ENCODE results near the gene KCNIP4. TPM values are rescaled to one million over a fixed set of nuclear protein-coding genes. Genes with fewer than 3 reads are reported as not detected.

Gene KCNIP4
- total RNA-seq, 6 experiments from 2014 or later: not detected

GRCh38 chr4:20773144-20773997, 1175.2 kb downstream of the KCNIP4 start:
- H3K27me3 ChIP-seq: no peaks in the 10 kb centered on the region
- TF ChIP-seq POLR2A (IDR thresholded peaks at IDR 0.05): no peak
- peak; percentile 54 to 69 (median 63) for TF ChIP-seq CTCF (IDR thresholded peaks at IDR 0.05)
- H3K36me3 ChIP-seq: no peaks in the 10 kb centered on the region
- ATAC-seq: peak; percentile 82 to 90 (median 86)
- peak in 1 of 3 donors; percentile 23 for DNase-seq
- intact Hi-C loops (cut with DNase I): no loop called here
- H3K27ac ChIP-seq: no peak overlapping the region
- no peak overlapping the region for H3K4me3 ChIP-seq
- WGBS (ENCODE audit: insufficient coverage, low coverage, low lambda C conversion rate, missing lambda C conversion rate): 24% methylated on average over 13 of the region's 14 CpGs
- no peaks in the 10 kb centered on the region for H3K4me1 ChIP-seq
- no peaks in the 10 kb centered on the region for H3K9me3 ChIP-seq

DNA sequence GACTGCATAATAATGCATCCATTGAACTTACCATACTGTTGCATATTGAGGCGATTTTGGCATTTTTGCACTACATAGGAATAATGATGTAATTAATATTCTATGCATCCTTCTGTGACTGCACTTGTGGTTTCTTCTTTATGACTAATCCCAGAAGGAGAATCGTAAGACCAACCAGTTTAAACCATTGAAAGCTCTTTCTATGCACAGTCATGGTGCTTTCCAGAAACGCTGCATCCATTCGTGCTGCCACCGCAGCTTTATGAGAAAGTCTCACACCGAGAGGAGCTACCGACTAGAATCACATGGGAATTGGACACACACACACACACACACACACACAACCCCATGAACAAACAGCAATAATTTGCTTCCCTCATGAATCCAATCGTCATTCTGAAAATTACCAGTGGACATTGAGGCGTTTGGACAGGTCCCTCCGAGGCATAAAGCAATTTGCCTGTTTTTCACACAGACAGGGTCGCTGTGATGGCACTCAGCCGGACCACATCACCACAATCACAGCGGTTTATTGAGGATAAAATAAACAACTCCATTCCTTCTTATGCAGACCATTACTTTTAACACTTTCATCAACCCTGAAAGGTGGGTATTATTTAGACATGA, 1184.1 kb downstream of the KCNIP4 start:
- 83% methylated on average over 13 of the region's 13 CpGs for WGBS (ENCODE audit: insufficient coverage, low coverage, low lambda C conversion rate, missing lambda C conversion rate)

DNA sequence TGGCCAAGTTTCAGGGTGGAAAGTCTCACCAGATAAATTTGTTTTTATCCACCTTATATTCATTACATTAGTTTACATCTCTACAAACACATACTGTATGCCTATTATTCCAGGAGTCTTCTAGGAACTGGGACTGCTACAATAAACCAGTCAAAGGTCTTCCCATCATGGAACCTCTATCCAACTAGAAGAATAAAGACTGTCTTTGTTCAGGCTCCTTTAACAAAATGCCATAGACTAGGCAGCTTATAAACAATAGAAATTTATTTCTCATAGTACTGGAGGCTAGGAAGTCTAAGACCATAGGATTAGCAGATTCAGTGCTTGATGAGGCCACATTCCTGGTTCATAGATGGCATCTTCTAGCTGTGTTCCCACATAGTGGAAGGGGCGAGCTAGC, 1186.7 kb downstream of the KCNIP4 start:
- Histone ChIP-seq H3K4me3 (no peak overlapping the region), H3K4me1 (no peaks in the 10 kb centered on the region), H3K27me3 (no peaks in the 10 kb centered on the region), H3K36me3 (no peaks in the 10 kb centered on the region), H3K27ac (no peak overlapping the region), H3K9me3 (no peaks in the 10 kb centered on the region)
- TF ChIP-seq POLR2A (IDR thresholded peaks at IDR 0.05) (no peak), CTCF (IDR thresholded peaks at IDR 0.05) (no peak)
- intact Hi-C loops (cut with DNase I): no loop called here
- no peak for DNase-seq
- WGBS (ENCODE audit: insufficient coverage, low coverage, low lambda C conversion rate, missing lambda C conversion rate): 75% methylated on average over 1 of the region's 1 CpG
- ATAC-seq: no peak

More for the DNA sequence above, 1184.1 kb downstream of the KCNIP4 start:
- no peaks in the 10 kb centered on the region for H3K4me1 ChIP-seq
- no peak overlapping the region for H3K4me3 ChIP-seq
- H3K27me3 ChIP-seq: no peaks in the 10 kb centered on the region
- H3K9me3 ChIP-seq: no peaks in the 10 kb centered on the region
- no peaks in the 10 kb centered on the region for H3K36me3 ChIP-seq
- ATAC-seq: no peak
- H3K27ac ChIP-seq: no peak overlapping the region
- DNase-seq: no peak
- intact Hi-C loops (cut with DNase I): no loop called here
- TF ChIP-seq CTCF (IDR thresholded peaks at IDR 0.05) (no peak), POLR2A (IDR thresholded peaks at IDR 0.05) (no peak)

DNA sequence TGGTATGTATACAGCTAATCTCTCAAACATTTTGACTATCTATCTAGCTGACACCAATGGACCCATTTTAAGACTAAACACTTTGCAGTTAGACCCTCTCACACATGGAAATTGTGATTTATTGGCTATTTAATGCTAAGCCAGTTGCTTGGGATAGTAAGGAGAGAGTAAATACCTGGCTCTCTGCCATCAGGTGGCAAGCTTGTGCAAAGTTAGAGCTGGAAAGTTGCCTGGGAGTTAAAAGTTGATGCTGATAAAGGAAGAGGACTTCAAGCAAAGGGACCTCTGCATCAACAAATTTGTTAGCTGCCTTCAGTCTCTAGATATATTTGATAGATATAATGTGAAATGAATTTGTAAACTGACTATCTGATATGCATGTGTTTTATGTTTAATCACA, 1187.2 kb downstream of the KCNIP4 start:
- DNase-seq (no peak), ATAC-seq (peak in 2 of 4 donors; percentile 38 to 68)
- intact Hi-C loops (cut with DNase I): no loop called here
- TF ChIP-seq CTCF (IDR thresholded peaks at IDR 0.05): no peak
- TF ChIP-seq POLR2A (IDR thresholded peaks at IDR 0.05): no peak
- Histone ChIP-seq H3K4me1 (no peaks in the 10 kb centered on the region), H3K27ac (no peak overlapping the region), H3K36me3 (no peaks in the 10 kb centered on the region), H3K4me3 (no peak overlapping the region), H3K9me3 (no peaks in the 10 kb centered on the region), H3K27me3 (no peaks in the 10 kb centered on the region)
